GM08714 (cell line): ENCODE data around the gene GJB2.

Experiments
- H3K4me3 ChIP-seq: fragments of 200-500 bp; sonication (Bioruptor generic); 2 replicates; pipeline ENCODE4 v1.5.1; 2014; ENCODE audit warnings: mild to moderate bottlenecking, low read length, inconsistent platforms
- ZNF274 ChIP-seq: IDR thresholded peaks from 2 replicates; pipeline ENCODE4 v1.6.1; 2012; ENCODE audit warnings: mild to moderate bottlenecking, low read depth, low read length

GJB2 gene

DNA sequence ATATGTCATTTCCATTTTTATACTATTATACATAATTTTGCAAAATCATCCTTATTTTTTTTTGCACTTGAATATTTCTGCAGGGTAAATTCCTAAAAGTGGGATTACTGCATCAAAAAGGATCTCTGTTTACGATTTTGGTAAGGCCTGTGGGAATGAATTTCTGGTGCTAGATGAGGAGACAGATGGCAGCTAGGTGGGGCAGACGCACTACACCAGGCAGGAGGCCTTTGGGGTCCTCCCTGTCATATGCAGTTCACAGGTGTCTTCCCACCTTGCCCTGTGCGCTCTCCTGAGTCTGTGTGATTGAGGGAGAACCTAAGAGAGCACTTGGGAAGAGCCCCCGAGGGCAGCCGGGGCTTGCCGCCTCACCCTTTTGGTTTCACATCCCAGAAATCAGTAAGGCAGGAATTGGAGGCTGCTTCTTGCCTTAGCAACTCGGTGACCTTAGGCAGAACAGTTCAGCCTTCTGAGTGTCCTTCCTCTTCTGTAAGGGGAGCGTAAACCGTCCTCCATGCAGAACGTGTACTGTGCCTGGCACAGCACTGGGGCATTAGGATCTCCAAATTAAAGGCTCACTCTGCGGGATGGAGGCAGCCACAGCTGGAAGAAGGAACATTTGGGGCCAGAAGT, 13.4 kb upstream of the GJB2 start:
- TF ChIP-seq ZNF274, result no peak
- no peak overlapping the region for H3K4me3 ChIP-seq

DNA sequence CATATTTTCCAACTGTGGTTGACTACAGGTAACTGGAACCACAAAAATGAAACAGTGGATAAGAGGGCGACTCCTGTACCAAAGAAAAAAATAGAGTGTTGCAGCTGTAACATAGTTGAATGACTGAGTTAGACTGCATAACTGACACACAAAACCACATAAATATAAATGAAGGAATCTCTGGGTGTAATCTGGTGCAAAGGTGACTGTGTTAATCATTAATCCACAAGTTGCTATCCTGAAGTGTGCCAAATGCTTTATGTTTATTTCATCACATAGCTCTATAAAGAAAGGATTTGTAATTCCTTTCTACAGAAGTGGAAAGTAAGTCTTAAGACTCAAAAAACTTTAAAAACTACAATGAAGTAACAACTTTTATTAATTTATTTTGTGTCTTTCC, 6.0 kb upstream of the GJB2 start:
- no peak overlapping the region for H3K4me3 ChIP-seq
- no peak for TF ChIP-seq ZNF274

DNA sequence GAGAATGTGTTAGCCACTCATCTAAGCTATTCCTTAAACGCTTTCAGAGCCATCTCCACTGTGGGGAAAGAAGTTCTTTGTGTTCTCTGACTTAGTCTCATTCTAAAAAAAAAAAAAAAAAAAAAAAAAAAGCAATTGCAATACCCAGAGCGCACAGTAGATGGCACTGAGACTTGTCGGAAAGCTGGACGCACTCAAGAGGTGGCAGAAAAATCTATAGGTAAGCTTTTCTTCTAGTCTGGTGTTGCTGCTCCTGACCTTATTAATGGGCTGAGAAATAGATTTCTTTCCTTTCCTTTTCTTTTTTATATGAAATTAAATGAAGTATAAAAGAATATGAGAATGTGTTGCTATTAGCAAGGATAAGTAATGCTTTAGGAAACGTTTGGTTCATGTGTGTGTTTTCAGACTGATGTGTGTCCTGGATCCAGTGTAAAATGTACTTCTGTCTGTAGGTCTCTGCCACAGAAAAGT, 4.7 kb upstream of the GJB2 start:
- no peak overlapping the region for H3K4me3 ChIP-seq
- TF ChIP-seq ZNF274, result no peak

DNA sequence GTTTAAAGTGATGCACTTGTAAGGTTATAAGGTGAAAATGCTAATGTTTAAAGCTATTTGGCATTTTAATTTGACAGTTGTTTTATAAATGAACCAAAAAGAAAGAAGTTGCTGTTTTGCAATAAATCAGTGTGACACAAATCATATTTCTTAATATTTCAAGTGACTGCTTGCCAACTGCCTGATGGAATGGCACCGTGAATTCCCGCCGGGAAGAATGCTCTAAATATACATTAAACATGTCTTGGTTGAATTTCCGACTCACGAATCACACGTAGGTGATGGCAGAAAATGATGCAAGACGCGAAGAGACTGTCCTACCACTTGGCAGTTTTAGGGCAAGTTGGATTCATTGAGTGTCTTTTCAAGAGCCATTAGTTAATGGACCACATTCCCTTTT, 3.1 kb upstream of the GJB2 start:
- no peak for TF ChIP-seq ZNF274
- H3K4me3 ChIP-seq, result no peak overlapping the region

DNA sequence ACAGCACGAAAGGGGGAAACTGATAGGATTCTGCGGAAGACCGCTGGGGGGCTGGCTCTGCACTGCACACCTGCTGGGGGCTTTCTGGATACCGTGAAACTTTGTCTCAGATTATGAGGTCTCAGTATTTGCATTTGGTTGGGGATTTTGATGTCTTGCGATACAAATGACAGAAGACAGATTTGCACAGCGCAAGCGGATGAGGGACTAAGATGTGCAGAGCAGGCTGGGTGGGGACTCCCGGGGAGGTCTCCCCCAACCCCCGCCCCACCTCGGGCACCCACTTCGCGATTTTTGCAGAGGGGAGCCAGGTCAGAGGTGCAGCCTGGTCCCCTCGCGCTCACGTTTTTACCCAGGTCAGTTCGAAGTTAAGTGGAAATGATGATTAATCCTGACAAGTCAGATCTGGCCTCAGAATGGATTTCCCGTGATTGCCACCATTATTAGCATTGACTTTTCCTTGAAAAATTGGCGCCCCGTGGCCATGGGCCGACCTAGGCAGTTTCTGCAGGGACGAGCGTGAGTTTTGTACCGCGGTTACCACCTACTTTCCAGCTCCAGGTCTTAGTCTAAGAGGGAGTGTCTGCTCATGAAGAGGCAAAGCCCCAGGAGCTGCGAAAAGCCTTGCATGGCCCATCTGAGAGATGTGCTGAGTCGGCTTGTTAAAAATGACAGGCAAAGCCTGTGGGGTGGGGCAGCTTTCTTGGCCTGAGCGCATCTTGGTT, 1.3 kb upstream of the GJB2 start:
- TF ChIP-seq ZNF274, result no peak
- peak overlapping the region; percentile 51; the same call in 1 of the 2 replicates for H3K4me3 ChIP-seq

DNA sequence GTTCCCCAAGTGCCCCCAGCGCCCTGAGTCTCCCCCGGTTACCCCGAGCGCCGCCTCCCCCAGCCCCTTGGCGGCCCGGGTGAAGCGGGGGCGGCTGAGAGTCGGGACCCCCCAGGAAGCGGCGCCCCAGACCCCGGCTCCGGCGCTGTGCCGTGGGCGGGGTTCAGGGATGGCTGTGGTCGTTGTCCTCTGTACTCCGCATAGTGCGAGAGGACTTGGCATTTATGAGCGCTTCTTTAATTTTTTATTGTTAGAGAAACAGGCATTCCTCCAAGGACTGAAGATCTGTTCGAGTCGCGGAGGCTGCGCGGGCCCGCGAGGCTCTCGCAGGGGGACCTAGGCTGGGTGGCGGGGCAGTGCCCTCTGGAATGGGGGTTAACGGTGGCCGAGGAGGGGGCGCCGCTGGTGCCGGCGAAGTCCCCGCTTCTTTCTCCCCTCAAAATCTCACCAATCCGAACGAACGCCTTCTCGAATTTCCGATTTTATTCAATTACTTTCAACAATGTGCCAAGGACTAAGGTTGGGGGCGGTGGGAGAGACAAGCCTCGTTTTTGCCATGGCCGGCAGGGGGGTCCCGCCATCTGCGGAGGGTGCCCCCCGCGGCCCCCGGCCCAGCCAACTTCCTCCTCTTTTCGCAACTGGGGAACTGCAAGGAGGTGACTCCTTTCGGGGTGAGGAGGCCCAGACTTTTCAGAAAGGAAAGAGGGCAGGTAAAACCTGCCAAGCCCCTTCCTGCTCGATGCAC, 596 bp upstream of the GJB2 start:
- peak overlapping the region; percentile 51 for H3K4me3 ChIP-seq
- TF ChIP-seq ZNF274, result no peak

DNA sequence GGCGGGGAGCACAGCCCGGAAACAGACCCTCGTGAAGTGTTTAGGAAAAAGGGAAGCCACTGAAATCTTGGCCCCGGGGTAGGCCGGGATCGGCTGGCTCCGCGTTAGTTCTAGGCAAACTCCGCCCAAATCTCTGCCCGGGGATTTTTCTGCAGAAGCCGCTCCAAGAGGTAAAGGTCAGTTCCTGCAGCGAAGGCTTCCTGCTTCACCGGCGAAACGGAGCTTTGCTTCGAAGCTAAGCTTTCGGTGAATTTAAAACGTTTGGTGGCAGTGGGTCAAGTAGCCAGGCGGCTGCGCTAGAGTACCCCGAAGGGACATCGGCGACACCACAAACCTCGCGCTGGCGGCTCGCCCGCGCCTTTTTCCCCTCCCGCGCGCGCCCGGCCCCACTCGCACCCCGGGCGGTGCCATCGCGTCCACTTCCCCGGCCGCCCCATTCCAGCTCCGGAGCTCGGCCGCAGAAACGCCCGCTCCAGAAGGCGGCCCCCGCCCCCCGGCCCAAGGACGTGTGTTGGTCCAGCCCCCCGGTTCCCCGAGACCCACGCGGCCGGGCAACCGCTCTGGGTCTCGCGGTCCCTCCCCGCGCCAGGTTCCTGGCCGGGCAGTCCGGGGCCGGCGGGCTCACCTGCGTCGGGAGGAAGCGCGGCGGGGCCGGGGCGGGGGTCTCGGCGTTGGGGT, 441 bp downstream of the GJB2 start:
- H3K4me3 ChIP-seq, result peak overlapping the region; percentile 51

DNA sequence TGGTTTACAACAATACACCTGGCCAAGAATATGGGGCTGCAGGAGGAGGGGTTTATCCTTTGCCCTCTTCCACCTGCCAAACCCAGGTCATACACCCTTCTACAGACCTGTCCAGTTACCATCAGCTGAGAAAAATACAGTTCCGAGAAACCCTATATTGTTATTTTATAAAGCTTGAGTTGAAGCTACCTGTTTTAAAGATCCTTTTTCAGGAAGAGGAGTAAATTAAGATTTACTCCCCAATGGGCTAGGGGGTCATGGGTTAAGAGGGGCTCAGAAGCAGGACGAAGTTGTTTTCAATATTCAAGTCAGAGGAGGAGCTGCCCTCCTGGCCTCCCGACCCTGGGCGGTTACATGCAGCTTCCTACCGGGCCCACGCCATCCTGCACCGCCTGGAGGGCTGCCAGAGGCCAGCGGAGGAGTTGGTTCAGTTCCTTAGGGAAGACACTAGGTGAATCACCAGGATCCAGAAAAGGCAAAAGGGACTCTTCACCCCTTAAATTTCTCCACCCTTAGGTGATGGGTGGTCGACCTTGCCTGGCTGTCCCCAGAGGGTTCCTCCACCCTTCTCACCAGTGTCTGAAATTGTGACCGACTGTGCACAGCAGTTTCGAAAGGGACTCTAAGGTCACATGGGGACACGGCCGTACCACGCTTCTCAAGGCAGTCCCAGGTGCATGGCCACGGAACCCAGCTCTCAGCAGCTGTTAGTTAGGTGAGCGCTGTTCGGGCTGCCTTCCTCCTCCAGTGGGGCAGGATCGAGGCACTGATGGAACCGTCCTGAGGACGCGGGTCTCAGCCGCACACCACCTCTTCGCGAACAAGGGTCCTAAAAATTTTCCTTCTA, 1.2 kb downstream of the GJB2 start:
- no peak for TF ChIP-seq ZNF274
- H3K4me3 ChIP-seq, result peak overlapping the region; percentile 51; the same call in 1 of the 2 replicates

More for the DNA sequence above, 441 bp downstream of the GJB2 start:
- no peak for TF ChIP-seq ZNF274

DNA sequence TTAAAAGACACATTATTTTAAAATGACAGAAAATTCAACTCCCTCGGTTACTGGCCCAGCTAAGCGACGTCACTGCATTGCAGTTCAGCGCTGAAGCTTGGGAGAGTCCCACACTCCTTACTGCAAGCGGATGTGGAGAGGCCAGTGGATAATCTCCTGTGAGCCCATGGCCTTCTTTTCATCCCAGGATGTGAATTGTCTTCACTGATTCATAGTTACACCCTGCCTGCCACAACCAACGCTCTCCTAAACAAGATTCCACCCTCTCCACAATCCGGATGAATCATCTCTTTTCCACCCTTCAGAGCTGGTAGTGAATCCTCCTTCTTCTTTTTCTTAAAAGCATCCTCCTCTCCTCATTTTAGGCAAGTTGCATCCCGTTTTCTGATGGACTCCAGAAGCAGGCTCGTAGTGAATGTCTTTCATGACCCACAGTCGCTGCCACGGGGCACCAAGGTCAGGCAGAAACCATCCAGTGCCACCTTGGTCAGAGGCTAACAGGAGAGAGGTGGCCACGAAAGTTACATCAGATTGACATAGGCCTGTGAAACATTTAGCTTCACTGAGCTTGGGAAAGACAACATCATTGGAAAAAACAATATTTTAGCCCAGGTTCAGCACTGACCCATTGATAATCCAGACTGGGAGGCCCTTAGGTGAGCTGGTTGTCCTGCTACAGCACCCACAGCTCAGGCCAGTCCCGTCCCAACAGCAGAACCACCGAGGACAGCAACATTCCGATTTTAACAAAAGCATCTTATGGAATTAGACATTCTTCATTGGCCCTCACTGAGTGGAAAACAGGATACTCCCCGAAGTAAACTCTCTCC, 2.0 kb downstream of the GJB2 start:
- no peak for TF ChIP-seq ZNF274
- no peak overlapping the region for H3K4me3 ChIP-seq

DNA sequence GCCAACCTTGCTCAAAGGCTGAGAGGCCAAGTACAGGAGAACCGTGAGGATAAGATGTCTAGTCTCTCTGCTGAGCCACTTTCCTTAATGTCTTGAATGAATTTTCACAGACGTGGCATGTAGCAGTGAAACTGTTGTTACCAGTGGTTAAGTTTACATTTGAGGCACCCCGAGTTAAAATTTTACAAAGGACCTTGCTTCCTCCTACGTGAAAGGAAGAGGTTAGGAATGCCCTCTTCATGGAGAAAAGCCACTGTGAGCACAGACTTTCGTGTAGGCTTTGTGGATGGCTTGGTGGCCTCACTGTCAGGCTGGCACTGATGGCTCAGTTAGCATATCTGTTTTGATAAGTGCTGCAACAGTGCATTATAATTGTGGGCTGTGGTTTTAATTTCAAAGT, 2.7 kb downstream of the GJB2 start:
- H3K4me3 ChIP-seq, result no peak overlapping the region
- TF ChIP-seq ZNF274, result no peak

DNA sequence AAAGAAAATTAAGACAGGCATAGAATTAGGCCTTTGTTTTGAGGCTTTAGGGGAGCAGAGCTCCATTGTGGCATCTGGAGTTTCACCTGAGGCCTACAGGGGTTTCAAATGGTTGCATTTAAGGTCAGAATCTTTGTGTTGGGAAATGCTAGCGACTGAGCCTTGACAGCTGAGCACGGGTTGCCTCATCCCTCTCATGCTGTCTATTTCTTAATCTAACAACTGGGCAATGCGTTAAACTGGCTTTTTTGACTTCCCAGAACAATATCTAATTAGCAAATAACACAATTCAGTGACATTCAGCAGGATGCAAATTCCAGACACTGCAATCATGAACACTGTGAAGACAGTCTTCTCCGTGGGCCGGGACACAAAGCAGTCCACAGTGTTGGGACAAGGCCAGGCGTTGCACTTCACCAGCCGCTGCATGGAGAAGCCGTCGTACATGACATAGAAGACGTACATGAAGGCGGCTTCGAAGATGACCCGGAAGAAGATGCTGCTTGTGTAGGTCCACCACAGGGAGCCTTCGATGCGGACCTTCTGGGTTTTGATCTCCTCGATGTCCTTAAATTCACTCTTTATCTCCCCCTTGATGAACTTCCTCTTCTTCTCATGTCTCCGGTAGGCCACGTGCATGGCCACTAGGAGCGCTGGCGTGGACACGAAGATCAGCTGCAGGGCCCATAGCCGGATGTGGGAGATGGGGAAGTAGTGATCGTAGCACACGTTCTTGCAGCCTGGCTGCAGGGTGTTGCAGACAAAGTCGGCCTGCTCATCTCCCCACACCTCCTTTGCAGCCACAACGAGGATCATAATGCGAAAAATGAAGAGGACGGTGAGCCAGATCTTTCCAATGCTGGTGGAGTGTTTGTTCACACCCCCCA, 3.8 kb downstream of the GJB2 start:
- no peak for TF ChIP-seq ZNF274

DNA sequence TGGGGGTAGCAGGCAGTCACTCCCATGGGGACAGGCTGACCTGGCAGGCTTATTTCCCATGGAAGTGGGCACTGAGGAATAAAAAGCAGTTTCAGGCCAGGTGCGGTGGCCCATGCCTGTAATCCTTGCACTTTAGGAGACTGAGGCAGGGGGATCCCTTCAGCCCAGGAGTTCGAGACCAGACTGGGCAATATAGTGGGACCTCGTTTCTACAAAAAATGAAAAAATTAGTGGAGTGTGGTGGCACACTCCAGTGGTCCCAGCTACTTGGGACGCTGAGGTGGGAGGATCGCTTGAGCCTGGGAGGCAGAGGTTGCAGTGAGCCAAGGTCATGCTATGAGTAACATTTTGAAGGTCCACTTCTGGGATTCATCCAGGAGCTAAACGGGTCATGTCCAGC, 6.0 kb downstream of the GJB2 start:
- no peak for TF ChIP-seq ZNF274

More for the DNA sequence above, 3.8 kb downstream of the GJB2 start:
- no peak overlapping the region for H3K4me3 ChIP-seq

More for the DNA sequence above, 6.0 kb downstream of the GJB2 start:
- H3K4me3 ChIP-seq, result no peak overlapping the region
